RWPE1 (cell line): Measurements from ENCODE around the gene KDM5A.
"Not testable (repeated sequence)": the region's sequence is repeated elsewhere in the genome, so short reads cannot be mapped to it uniquely, and the experiment has no call there.

Experiments used
- CTCF ChIA-PET: fragments of 350-600 bp; sonication (Branson Sonifier 250); formaldehyde crosslinking; extraction: SDS; loops from one replicate; lab custom pipeline; 2021; lab: Yijun Ruan, JAX
- POLR2A ChIA-PET: fragments of 400-600 bp; formaldehyde crosslinking; extraction: SDS; loops from one replicate; lab custom pipeline; 2020; ENCODE audit warnings: antibody characterized with exemption; ENCODE audit not compliant: low non-redundant PET; lab: Yijun Ruan, JAX
- DNase-seq: peaks from one replicate; pipeline ENCODE4 v3.0.0; 2012; ENCODE audit warnings: low spot score
- H3K27ac ChIP-seq: fragments of 450-650 bp; 2 replicates; pipeline ENCODE4 v1.5.1; 2017
- CTCF ChIP-seq: fragments of 450-650 bp; conservative IDR thresholded peaks from 2 replicates; pipeline ENCODE4 v1.5.1; 2017; ENCODE audit warnings: low read depth, mild to moderate bottlenecking

Gene KDM5A

GRCh38 chr12:401235-402028 lies 12.3 kb upstream of the KDM5A start, which contains the start of gene CCDC77:
Gene CCDC77 (plus strand): TSS chr12:401644. CDS start chr12:409384, 7,740 bp downstream.
- no peak for TF ChIP-seq CTCF
- DNase-seq, result peak; percentile 98
- peak within 1 kb of the TSS; percentile 76 for H3K27ac ChIP-seq
- POLR2A ChIA-PET, result interaction anchor here (2.1 kb wide), 1 partner anchor 12 kb away, joined by 6 read pairs; the partner anchor contains the start of gene KDM5A
- CTCF ChIA-PET, result interaction anchor here (0.6 to 1.5 kb wide), 4 partner anchors 29 to 1116 kb away, joined by 3 to 4 read pairs (median 3); no protein-coding TSS in a partner anchor

- CTCF ChIA-PET, result interaction anchor here (0.9 kb wide), 1 partner anchor 1116 kb away, joined by 3 read pairs; no protein-coding TSS in a partner anchor
- POLR2A ChIA-PET, result interaction anchor here (2.1 kb wide), 1 partner anchor 12 kb away, joined by 6 read pairs; the partner anchor contains the start of gene KDM5A
- DNase-seq, result no peak
- H3K27ac ChIP-seq, result no peak overlapping the region
- no peak for TF ChIP-seq CTCF
Measured at GRCh38 chr12:400828-401227, 11.7 kb upstream of the KDM5A start.

- DNase-seq, result peak; percentile 30
- ChIA-PET POLR2A (interaction anchor here (0.9 kb wide), 1 partner anchor 13 kb away, joined by 6 read pairs; the partner anchor contains the start of gene CCDC77), CTCF (no interaction called here)
- no peak for TF ChIP-seq CTCF
- H3K27ac ChIP-seq, result peak overlapping the region; percentile 91
Measured at GRCh38 chr12:388541-389141, 479 bp downstream of the KDM5A start.

GRCh38 chr12:388012-388411 lies 1.1 kb downstream of the KDM5A start:
- H3K27ac ChIP-seq, result no peak overlapping the region
- ChIA-PET CTCF (no interaction called here), POLR2A (no interaction called here)
- no peak for DNase-seq
- TF ChIP-seq CTCF, result no peak

GRCh38 chr12:386651-387050 lies 2.5 kb downstream of the KDM5A start:
- no peak for DNase-seq
- ChIA-PET POLR2A (no interaction called here), CTCF (interaction anchor here (0.7 kb wide), 1 partner anchor 563 kb away, joined by 3 read pairs; the partner anchor contains the start of gene RAD52)
- TF ChIP-seq CTCF, result no peak
- H3K27ac ChIP-seq, result no peak overlapping the region

GRCh38 chr12:370739-371485 lies 18.2 kb downstream of the KDM5A start:
- H3K27ac ChIP-seq, POLR2A ChIA-PET, CTCF ChIA-PET, DNase-seq: not testable (repeated sequence)
